Measurements from ENCODE around the gene VSTM2B. TPM values are rescaled to one million over a fixed set of nuclear protein-coding genes. Genes with fewer than 3 reads are reported as not detected.

VSTM2B gene
- polyA plus RNA-seq, 1 donor (not counting 4 experiments of a cell fraction or from before 2014, with no cell fraction given) = not detected

DNA sequence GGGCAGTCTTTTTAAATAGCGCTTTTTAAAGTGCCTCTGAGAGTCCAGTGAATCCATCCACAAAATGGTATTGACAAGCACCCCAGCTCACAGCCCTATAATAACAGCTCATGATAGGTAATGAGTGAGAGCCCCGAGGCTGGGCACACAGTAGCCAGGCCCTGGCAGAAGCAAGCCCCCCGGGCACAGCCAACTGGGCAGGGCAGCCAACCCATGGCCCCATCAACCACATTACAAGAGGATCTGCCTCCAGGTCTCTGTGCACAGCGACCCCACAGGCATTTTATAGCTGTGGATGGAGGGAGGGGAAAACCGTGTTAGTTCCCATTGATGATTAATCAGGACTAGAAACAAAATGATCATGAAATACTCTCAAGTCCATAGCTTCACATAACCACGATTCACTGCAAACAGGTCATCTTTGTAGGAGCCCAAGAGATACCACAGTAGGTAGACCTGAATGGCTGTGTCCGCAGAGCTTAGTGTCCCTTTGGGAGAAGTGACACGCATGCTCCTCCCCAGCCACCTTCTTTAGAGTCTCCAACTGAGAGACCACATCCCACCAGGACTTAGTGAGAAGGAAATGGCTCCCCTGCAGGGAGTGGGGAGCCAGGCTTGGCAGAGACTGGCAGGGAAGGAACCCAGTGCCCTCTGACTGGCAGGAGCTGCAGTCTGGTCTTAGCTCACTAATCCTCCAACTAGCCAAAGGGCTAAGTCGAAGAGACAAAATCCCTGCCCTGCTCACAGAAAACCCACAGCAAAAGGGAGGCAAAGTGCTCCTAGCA, 4.3 kb upstream of the VSTM2B start:
- Histone ChIP-seq H2AFZ (ENCODE audit: control insufficient read depth, low read length) (no peak overlapping the region), H3K79me2 (ENCODE audit: control insufficient read depth, insufficient read depth, low read length) (no peaks in the 10 kb centered on the region), H3K4me1 (ENCODE audit: control insufficient read depth, extremely low read depth, insufficient read depth, low read length) (no peaks in the 10 kb centered on the region), H3K36me3 (ENCODE audit: control insufficient read depth in 2 of 2, extremely low read depth in 1 of 2, insufficient read depth in 2 of 2, low read length in 2 of 2) (no peaks in the 10 kb centered on the region), H3K4me2 (ENCODE audit: control insufficient read depth, extremely low read depth, insufficient read depth, low read depth, low read length) (no peak overlapping the region), H3K9ac (ENCODE audit: control insufficient read depth, extremely low read depth, insufficient read depth, low read length) (no peak overlapping the region), H4K20me1 (ENCODE audit: control insufficient read depth, extremely low read depth, insufficient read depth, low read length) (no peaks in the 10 kb centered on the region), H3K9me1 (ENCODE audit: control insufficient read depth, extremely low read depth, insufficient read depth, low read length) (no peaks in the 10 kb centered on the region), H3K4me3 (ENCODE audit: control insufficient read depth in 2 of 3, extremely low read depth in 1 of 3, insufficient read depth in 2 of 3, low read depth in 1 of 3, low read length in 3 of 3) (no peak overlapping the region), H3K27me3 (ENCODE audit: control insufficient read depth, extremely low read depth, insufficient read depth, low read length) (peaks cover 32% of the 10 kb centered on the region), H3K27ac (ENCODE audit: control insufficient read depth, insufficient read depth, low read length) (no peak overlapping the region), H3K9me3 (ENCODE audit: control insufficient read depth, low read depth, low read length) (no peaks in the 10 kb centered on the region)
- FAIRE-seq (no peak), DNase-seq (ENCODE audit: low read depth, low spot score) (no peak)
- dilution Hi-C loops (cut with MboI; ENCODE audit: extremely low pct_ligation_motif_present, low sequenced_read_pairs) = no loop called here
- TF ChIP-seq EZH2 (IDR thresholded peaks at IDR 0.05; ENCODE audit: low read length) = no peak
- TF ChIP-seq, protein P1, sequence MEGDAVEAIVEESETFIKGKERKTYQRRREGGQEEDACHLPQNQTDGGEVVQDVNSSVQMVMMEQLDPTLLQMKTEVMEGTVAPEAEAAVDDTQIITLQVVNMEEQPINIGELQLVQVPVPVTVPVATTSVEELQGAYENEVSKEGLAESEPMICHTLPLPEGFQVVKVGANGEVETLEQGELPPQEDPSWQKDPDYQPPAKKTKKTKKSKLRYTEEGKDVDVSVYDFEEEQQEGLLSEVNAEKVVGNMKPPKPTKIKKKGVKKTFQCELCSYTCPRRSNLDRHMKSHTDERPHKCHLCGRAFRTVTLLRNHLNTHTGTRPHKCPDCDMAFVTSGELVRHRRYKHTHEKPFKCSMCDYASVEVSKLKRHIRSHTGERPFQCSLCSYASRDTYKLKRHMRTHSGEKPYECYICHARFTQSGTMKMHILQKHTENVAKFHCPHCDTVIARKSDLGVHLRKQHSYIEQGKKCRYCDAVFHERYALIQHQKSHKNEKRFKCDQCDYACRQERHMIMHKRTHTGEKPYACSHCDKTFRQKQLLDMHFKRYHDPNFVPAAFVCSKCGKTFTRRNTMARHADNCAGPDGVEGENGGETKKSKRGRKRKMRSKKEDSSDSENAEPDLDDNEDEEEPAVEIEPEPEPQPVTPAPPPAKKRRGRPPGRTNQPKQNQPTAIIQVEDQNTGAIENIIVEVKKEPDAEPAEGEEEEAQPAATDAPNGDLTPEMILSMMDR (optimal IDR thresholded peaks at IDR 0.05 in 1 of 3, IDR thresholded peaks at IDR 0.05 in 1 of 3, conservative IDR thresholded peaks at IDR 0.05 in 1 of 3; ENCODE audit: extremely low read depth in 1 of 3, insufficient read depth in 2 of 3, low read length in 3 of 3) = no peak

DNA sequence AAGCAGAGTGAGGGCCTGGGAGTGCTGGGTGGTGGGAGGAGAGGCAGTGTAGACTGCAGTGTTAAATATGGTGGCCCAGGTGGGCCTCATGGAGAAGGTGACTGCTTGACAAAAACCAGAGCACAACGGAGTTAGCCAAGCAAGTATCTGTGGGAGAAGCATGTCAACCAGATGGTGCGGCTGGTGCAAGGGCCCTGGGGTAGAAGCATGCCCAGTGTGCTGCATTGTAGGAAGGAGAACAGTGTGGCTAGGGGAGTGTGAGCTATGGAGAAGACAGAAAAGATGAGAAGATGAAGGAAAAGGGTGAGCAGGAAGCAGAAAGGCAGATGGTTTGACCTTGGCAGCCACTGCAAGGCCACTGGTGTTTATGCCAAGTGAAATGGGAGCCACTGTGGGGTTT, 2.2 kb upstream of the VSTM2B start:
- H3K4me1 ChIP-seq (ENCODE audit: control insufficient read depth, extremely low read depth, insufficient read depth, low read length) = no peaks in the 10 kb centered on the region
- H4K20me1 ChIP-seq (ENCODE audit: control insufficient read depth, extremely low read depth, insufficient read depth, low read length) = no peaks in the 10 kb centered on the region
- no peak overlapping the region for H3K27ac ChIP-seq (ENCODE audit: control insufficient read depth, insufficient read depth, low read length)
- DNase-seq (ENCODE audit: low read depth, low spot score) = no peak
- H3K9me1 ChIP-seq (ENCODE audit: control insufficient read depth, extremely low read depth, insufficient read depth, low read length) = no peaks in the 10 kb centered on the region
- no peak overlapping the region for H3K4me3 ChIP-seq (ENCODE audit: control insufficient read depth in 2 of 3, extremely low read depth in 1 of 3, insufficient read depth in 2 of 3, low read depth in 1 of 3, low read length in 3 of 3)
- H3K9me3 ChIP-seq (ENCODE audit: control insufficient read depth, low read depth, low read length) = no peaks in the 10 kb centered on the region
- no peak overlapping the region for H2AFZ ChIP-seq (ENCODE audit: control insufficient read depth, low read length)
- dilution Hi-C loops (cut with MboI; ENCODE audit: extremely low pct_ligation_motif_present, low sequenced_read_pairs) = no loop called here
- no peaks in the 10 kb centered on the region for H3K36me3 ChIP-seq (ENCODE audit: control insufficient read depth in 2 of 2, extremely low read depth in 1 of 2, insufficient read depth in 2 of 2, low read length in 2 of 2)
- H3K27me3 ChIP-seq (ENCODE audit: control insufficient read depth, extremely low read depth, insufficient read depth, low read length) = peaks cover 52% of the 10 kb centered on the region
- H3K4me2 ChIP-seq (ENCODE audit: control insufficient read depth, extremely low read depth, insufficient read depth, low read depth, low read length) = no peak overlapping the region
- no peak for FAIRE-seq
- H3K9ac ChIP-seq (ENCODE audit: control insufficient read depth, extremely low read depth, insufficient read depth, low read length) = no peak overlapping the region
- TF ChIP-seq, protein P1 (optimal IDR thresholded peaks at IDR 0.05 in 1 of 3, IDR thresholded peaks at IDR 0.05 in 1 of 3, conservative IDR thresholded peaks at IDR 0.05 in 1 of 3; ENCODE audit: extremely low read depth in 1 of 3, insufficient read depth in 2 of 3, low read length in 3 of 3) = no peak
- no peak for TF ChIP-seq EZH2 (IDR thresholded peaks at IDR 0.05; ENCODE audit: low read length)
- H3K79me2 ChIP-seq (ENCODE audit: control insufficient read depth, insufficient read depth, low read length) = no peaks in the 10 kb centered on the region
